Stimulated activated CD4-positive, alpha-beta T cell treated with anti-CD3 and anti-CD28 coated beads, Interleukin-1b, Interleukin-23, amount 100 ng/mL, for 24 hours (primary cell): ENCODE results near the gene FRZB.

Experiments used
- DNase-seq, 4 experiments: peaks; one replicate each; pipeline ENCODE4 v3.0.0-alpha.2; 2020; ENCODE audit warnings: low read depth in 4 of 4, low spot score in 1 of 4

FRZB gene

DNA sequence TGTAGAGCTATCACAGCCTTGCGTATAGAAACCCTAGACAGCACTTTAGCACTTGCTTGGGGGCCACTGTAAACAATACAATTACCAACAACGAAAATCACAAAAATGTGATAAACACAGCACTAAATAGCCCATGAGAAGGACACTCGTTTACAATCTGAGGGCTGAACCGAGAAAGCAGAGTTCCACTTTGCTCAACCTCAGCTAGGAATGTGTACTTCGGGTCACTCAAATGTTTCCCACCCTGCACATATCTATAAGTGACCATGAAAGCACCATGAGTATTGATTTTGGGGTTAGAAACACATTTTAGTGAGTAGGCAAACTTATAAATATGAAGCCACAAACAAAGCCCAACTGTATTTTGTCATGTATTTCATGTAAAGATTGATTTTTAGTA, 62.3 kb downstream of the FRZB start:
- no peak for DNase-seq

DNA sequence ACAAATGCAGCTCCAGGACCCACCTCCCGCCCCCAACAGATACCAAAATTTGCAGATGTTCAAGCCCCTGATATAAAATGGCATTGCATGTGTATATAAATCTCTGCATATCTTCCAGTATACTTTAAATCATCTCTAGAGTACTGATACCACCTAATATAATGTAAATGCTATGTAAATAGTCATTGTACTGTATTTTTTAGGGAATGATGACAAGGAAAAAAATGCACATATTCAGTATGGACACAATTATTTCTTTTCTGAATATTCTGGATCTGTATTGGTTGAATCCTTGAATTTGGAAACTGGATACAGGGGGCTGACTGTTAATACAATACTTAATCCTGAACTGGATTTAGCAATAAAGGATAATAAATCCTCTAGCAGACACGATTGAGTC, 67.7 kb downstream of the FRZB start:
- no peak for DNase-seq

DNA sequence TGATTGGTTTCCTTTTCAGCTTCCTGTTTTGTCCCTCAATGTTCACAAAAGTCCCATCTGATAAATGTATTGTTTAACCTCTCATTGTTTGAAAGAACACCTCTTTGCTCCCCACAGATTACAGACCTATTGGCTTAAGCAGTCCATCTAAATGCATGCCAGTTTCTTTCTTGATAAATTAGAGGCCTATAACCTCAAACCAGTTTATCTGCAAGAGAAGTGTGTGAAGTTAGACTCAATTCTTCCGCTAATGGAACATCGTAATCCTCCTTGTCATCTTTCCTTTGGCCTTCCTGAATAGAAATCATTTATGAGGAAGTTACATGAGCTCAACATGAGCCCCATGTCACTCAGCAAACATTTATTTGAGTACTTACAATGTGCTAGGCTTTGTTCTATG, 74.0 kb downstream of the FRZB start:
- DNase-seq = no peak

DNA sequence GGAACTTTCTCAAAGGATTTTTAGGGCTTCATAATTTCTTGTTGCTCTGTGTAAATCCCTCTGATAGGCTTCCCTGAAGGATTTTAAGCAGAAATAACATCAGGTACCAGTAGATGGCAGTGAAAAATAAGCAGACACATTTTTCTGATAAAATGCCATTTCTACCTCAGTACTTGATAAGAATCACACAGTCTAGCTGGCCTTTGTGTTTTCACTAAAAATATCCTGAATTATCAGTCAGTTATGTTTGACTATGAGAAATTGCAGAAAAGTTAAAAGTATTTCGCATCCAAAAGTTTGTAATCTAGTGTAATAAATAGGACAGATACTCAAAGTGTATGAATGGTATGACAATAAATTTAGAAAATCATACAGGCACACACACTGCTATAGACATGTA, 81.7 kb downstream of the FRZB start:
- DNase-seq = no peak

DNA sequence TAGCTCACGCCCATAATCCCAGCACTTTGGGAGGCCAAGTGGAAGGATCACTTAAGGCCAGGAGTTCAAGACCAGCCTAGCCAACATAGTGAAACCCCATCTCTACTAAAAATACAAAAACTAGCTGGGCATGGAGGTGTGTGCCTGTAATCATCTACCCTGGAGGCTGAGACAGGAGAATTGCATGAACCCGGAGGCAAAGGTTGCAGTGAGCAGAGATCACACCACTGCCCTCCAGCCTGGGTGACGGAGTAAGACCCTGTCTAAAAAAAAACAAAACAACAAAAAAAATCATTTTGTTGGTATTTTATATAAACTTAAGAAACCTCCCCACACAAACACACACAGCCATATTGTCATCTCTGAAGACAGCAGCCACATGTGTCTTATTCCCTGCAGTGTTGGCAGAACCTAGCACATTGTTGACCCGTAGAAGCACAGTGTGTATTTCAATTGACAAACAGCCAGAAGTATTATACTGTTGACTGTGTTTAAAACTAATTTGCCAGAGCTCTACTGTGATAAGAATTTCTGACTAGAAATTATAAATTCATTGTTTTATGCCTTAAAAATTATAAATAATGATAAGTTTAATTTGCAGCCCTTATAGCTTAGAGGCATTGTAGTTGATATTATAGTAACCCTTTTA, 82.3 kb downstream of the FRZB start:
- DNase-seq = no peak
